HCT116 (cell line): Measurements from ENCODE around the gene TCF7L2.
A peak's percentile ranks its signal among the peaks of the same experiment; 100 is the strongest.

Experiments used
- CTCF ChIP-seq, 3 experiments: fragments of 200-600 bp in 1 of 3; sonication (generic) in 1 of 3; IDR thresholded peaks in 2 of 3; conservative IDR thresholded peaks in 1 of 3; 2 replicates each; pipeline ENCODE4 v1.5.1; 2012 to 2017; ENCODE audit warnings: low read depth in 2 of 3, low read length in 2 of 3, antibody characterized with exemption in 1 of 3, borderline replicate concordance in 1 of 3, control low read depth in 1 of 3, mild to moderate bottlenecking in 1 of 3, mixed read lengths in 1 of 3, mixed run types in 1 of 3, moderate library complexity in 1 of 3; ENCODE audit not compliant: insufficient read depth in 1 of 3
- EGR1 ChIP-seq: IDR thresholded peaks from 2 replicates; pipeline ENCODE4 v1.6.1; 2012; ENCODE audit warnings: low read depth
- MAX ChIP-seq: IDR thresholded peaks from 2 replicates; pipeline ENCODE4 v1.6.1; 2012
- POLR2A ChIP-seq: IDR thresholded peaks from 2 replicates; pipeline ENCODE4 v1.7.0; 2011; ENCODE audit warnings: borderline replicate concordance; ENCODE audit not compliant: insufficient read depth, insufficient read length; ENCODE audit errors: extremely low read depth
- POLR2AphosphoS5 ChIP-seq: IDR thresholded peaks from 2 replicates; pipeline ENCODE4 v1.6.1; 2011; ENCODE audit warnings: mild to moderate bottlenecking, low read depth, low read length, moderate library complexity
- REST ChIP-seq: IDR thresholded peaks from 2 replicates; pipeline ENCODE4 v1.6.1; 2012; ENCODE audit warnings: low read depth
- SIN3A ChIP-seq: IDR thresholded peaks from 2 replicates; pipeline ENCODE4 v1.6.1; 2012; ENCODE audit warnings: low read depth
- SRF ChIP-seq: IDR thresholded peaks from 2 replicates; pipeline ENCODE4 v1.6.1; 2012; ENCODE audit warnings: low read depth
- ZFX ChIP-seq: fragments of 450-650 bp; IDR thresholded peaks from 2 replicates; pipeline ENCODE4 v1.6.1; 2017

GRCh38 chr10:113216102-113216501 lies 266.1 kb downstream of the TCF7L2 start:
- TF ChIP-seq CTCF (IDR thresholded peaks at IDR 0.05 in 2 of 3, conservative IDR thresholded peaks at IDR 0.05 in 1 of 3; ENCODE audit: borderline replicate concordance in 1 of 3, insufficient read depth in 1 of 3, low read depth in 2 of 3, low read length in 2 of 3) (peak; percentile 41 to 48 (median 47); a peak in 5 of 6 replicates), REST (no peak), POLR2A (no peak), ZFX (no peak), MAX (no peak), POLR2AphosphoS5 (no peak), SIN3A (no peak), SRF (no peak), EGR1 (no peak)
